ENCODE results near the gene GTF2H3. TPM values are rescaled to one million over a fixed set of nuclear protein-coding genes. Genes with fewer than 3 reads are reported as not detected.

The GTF2H3 gene
- total and polyA plus RNA-seq, 9 of the 15 experiments (the other 6 are each of a cell fraction or from before 2014, with no cell fraction given) = 22.7 to 99.7 (median 49.6) TPM

DNA sequence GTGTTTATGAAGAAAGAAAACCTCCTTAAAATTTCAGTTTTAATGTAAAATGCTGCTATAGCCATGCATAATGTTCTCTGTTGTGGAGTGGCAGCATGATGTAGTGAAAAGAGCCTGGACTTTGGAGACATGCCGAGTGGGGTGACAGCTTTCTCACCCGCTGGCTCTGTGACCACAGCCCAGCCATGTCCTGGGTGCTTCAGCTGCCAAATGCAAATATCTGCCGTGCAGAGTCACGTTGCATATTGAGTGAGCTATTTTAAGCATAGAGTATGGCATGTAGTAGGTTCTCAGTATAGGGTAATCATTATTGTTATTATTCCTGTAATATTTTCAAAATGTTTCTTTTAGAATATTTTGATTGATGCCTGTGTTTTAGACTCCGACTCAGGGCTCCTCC is 21.8 kb downstream of the GTF2H3 start:
- Histone ChIP-seq H3K9ac (ENCODE audit: insufficient read depth in 1 of 2, low read depth in 2 of 2, low read length in 2 of 2) (no peak overlapping the region; a peak in 1 of 4 replicates), H3K4me3 (no peak overlapping the region), H3K79me2 (ENCODE audit: control insufficient read depth, insufficient read depth, low read length) (no peaks in the 10 kb centered on the region), H3K9me3 (replicated peaks; ENCODE audit: control insufficient read depth, insufficient read depth, low read depth, low read length) (no peaks in the 10 kb centered on the region), H3K27me3 (ENCODE audit: control insufficient read depth in 2 of 2, insufficient read depth in 2 of 2, low read length in 2 of 2) (no peaks in the 10 kb centered on the region), H4K20me1 (replicated peaks; ENCODE audit: control insufficient read depth, insufficient read depth, low read length) (no peaks in the 10 kb centered on the region), H2AFZ (ENCODE audit: low read depth, low read length) (no peak overlapping the region), H3K4me1 (replicated peaks in 1 of 2; ENCODE audit: control insufficient read depth in 2 of 2, insufficient read depth in 2 of 2, low read length in 2 of 2) (no peaks in the 10 kb centered on the region; a peak in 1 of 5 replicates), H3K27ac (ENCODE audit: extremely low read depth, low read depth, low read length) (no peak overlapping the region), H3K9me1 (ENCODE audit: control insufficient read depth, insufficient read depth, low read length) (no peaks in the 10 kb centered on the region), H3K36me3 (ENCODE audit: control insufficient read depth, insufficient read depth, low read length) (peaks cover 93% of the 10 kb centered on the region), H3K4me2 (ENCODE audit: insufficient read depth, low read length) (no peak overlapping the region)
- POLR2A ChIA-PET = interaction anchor here (0.9 kb wide), 1 partner anchor 27 kb away, joined by 3 read pairs; no protein-coding TSS in a partner anchor
- WGBS (ENCODE audit: insufficient coverage, low coverage, missing lambda C conversion rate) = 88% methylated on average over 5 of the region's 5 CpGs
- no TSS peak for BruUV-seq (replicated peaks)
- intact Hi-C loops (cut with micrococcal nuclease) = no loop called here
- in situ Hi-C loops (cut with MboI) = no loop called here
- ATAC-seq = no peak
- no peak for DNase-seq (ENCODE audit: extremely low read depth in 1 of 4, low spot score in 3 of 4)
- CTCF ChIA-PET (ENCODE audit: low intra/inter-chr PET ratio) = no interaction called here
- TF ChIP-seq, protein P1, sequence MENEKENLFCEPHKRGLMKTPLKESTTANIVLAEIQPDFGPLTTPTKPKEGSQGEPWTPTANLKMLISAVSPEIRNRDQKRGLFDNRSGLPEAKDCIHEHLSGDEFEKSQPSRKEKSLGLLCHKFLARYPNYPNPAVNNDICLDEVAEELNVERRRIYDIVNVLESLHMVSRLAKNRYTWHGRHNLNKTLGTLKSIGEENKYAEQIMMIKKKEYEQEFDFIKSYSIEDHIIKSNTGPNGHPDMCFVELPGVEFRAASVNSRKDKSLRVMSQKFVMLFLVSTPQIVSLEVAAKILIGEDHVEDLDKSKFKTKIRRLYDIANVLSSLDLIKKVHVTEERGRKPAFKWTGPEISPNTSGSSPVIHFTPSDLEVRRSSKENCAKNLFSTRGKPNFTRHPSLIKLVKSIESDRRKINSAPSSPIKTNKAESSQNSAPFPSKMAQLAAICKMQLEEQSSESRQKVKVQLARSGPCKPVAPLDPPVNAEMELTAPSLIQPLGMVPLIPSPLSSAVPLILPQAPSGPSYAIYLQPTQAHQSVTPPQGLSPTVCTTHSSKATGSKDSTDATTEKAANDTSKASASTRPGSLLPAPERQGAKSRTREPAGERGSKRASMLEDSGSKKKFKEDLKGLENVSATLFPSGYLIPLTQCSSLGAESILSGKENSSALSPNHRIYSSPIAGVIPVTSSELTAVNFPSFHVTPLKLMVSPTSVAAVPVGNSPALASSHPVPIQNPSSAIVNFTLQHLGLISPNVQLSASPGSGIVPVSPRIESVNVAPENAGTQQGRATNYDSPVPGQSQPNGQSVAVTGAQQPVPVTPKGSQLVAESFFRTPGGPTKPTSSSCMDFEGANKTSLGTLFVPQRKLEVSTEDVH (IDR thresholded peaks at IDR 0.05; ENCODE audit: low read depth, partially characterized antibody) = no peak
- TF ChIP-seq NFATC3 (IDR thresholded peaks at IDR 0.05) = no peak
- TF ChIP-seq TRIM24 (IDR thresholded peaks at IDR 0.05) = no peak
- no peak for TF ChIP-seq STAT5A (IDR thresholded peaks at IDR 0.05; ENCODE audit: borderline replicate concordance, low read length)
- TF ChIP-seq ZNF311 (CRISPR knock-in tag; IDR thresholded peaks at IDR 0.05) = no peak
- no peak for TF ChIP-seq MTA3 (IDR thresholded peaks at IDR 0.05; ENCODE audit: borderline replicate concordance)
- TF ChIP-seq ZNF699 (CRISPR knock-in tag; IDR thresholded peaks at IDR 0.05; ENCODE audit: insufficient replicate concordance) = no peak
- no peak for TF ChIP-seq ADNP (tag; IDR thresholded peaks at IDR 0.05)
- TF ChIP-seq RNF2 (IDR thresholded peaks at IDR 0.05) = no peak
- TF ChIP-seq, protein P2, sequence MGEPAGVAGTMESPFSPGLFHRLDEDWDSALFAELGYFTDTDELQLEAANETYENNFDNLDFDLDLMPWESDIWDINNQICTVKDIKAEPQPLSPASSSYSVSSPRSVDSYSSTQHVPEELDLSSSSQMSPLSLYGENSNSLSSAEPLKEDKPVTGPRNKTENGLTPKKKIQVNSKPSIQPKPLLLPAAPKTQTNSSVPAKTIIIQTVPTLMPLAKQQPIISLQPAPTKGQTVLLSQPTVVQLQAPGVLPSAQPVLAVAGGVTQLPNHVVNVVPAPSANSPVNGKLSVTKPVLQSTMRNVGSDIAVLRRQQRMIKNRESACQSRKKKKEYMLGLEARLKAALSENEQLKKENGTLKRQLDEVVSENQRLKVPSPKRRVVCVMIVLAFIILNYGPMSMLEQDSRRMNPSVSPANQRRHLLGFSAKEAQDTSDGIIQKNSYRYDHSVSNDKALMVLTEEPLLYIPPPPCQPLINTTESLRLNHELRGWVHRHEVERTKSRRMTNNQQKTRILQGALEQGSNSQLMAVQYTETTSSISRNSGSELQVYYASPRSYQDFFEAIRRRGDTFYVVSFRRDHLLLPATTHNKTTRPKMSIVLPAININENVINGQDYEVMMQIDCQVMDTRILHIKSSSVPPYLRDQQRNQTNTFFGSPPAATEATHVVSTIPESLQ (CRISPR knock-in tag; IDR thresholded peaks at IDR 0.05) = no peak
- TF ChIP-seq DPF2 (IDR thresholded peaks at IDR 0.05) = no peak
- TF ChIP-seq RBM39 (optimal IDR thresholded peaks at IDR 0.05; ENCODE audit: low read depth, low read length) = no peak
- TF ChIP-seq SRSF1 (IDR thresholded peaks at IDR 0.05; ENCODE audit: low read depth, low read length) = no peak
- TF ChIP-seq NBN (IDR thresholded peaks at IDR 0.05; ENCODE audit: low read depth) = no peak
- no peak for FAIRE-seq

Data from K562 (cell line).